Uterus (tissue), 2 donors: ENCODE measurements around the gene MCM5.
A peak's percentile ranks its signal among the peaks of the same experiment; 100 is the strongest.

ENCODE experiments used
- POLR2A ChIP-seq, 2 donors: fragments of 450-650 bp; IDR thresholded peaks; one replicate each; pipeline ENCODE4 v1.6.1; 2016; ENCODE audit warnings: antibody characterized with exemption in 2 of 2, mild to moderate bottlenecking in 1 of 2, moderate library complexity in 1 of 2
- TF ChIP-seq, protein P1 (sequence below), 4 experiments: fragments of 200-600 bp in 2 of 4; fragments of 450-650 bp in 2 of 4; sonication (generic) in 2 of 4; IDR thresholded peaks; one replicate each; pipeline ENCODE4 v1.5.1; 2016 to 2019; ENCODE audit warnings: antibody characterized with exemption in 4 of 4, mild to moderate bottlenecking in 2 of 4, moderate library complexity in 1 of 4

- no peak for TF ChIP-seq POLR2A (IDR thresholded peaks at IDR 0.05)
- TF ChIP-seq, protein P1, sequence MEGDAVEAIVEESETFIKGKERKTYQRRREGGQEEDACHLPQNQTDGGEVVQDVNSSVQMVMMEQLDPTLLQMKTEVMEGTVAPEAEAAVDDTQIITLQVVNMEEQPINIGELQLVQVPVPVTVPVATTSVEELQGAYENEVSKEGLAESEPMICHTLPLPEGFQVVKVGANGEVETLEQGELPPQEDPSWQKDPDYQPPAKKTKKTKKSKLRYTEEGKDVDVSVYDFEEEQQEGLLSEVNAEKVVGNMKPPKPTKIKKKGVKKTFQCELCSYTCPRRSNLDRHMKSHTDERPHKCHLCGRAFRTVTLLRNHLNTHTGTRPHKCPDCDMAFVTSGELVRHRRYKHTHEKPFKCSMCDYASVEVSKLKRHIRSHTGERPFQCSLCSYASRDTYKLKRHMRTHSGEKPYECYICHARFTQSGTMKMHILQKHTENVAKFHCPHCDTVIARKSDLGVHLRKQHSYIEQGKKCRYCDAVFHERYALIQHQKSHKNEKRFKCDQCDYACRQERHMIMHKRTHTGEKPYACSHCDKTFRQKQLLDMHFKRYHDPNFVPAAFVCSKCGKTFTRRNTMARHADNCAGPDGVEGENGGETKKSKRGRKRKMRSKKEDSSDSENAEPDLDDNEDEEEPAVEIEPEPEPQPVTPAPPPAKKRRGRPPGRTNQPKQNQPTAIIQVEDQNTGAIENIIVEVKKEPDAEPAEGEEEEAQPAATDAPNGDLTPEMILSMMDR (IDR thresholded peaks at IDR 0.05): peak in 1 of 4 experiments; percentile 10
These were observed 47.5 kb upstream of the MCM5 start for GRCh38 chr22:35352214-35353111.
